ENCODE data around the gene HSD11B1. TPM values are rescaled to one million over a fixed set of nuclear protein-coding genes. Genes with fewer than 3 reads are reported as not detected.

Gene HSD11B1
- total RNA-seq, 2 experiments from 2014 or later = 22.4 to 23.9 TPM

DNA sequence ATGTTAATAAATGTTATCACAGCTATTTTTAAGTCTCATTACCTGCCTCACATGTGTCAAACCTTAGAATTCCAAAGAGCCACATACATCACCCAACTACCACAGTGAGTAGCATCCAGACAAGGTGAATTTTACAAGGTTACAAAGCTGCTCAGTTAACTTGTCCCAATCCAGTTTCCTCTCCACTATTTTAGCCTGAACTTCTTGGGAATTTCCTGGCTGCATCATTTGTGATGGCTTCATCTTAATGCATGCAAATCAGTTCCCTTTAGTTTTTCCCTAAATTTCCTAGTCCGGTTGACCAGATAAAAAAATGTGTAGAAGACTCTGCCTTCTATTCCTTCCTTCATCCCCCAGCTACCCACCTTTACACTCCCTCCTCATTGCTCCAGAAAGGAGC, 50.6 kb downstream of the HSD11B1 start:
- H3K4me3 Mint-ChIP-seq = peak overlapping the region; percentile 94
- DNase-seq = no peak
- H3K27me3 Mint-ChIP-seq = no peaks in the 10 kb centered on the region
- H3K9me3 Mint-ChIP-seq = no peaks in the 10 kb centered on the region
- peak overlapping the region; percentile 99 for H3K27ac Mint-ChIP-seq
- ChIA-PET CTCF (interaction anchor here (1.0 to 10.2 kb wide), 7 partner anchors 13 to 552 kb away, joined by 3 to 98 read pairs (median 4); partner anchors contain the start of gene C1orf74), POLR2A (interaction anchor here (0.6 to 10.2 kb wide), 11 partner anchors 9 to 186 kb away, joined by 3 to 184 read pairs (median 6); partner anchors contain the start of gene UTP25)
- intact Hi-C loops (cut with micrococcal nuclease) = no loop called here
- peaks cover 76% of the 10 kb centered on the region for H3K4me1 Mint-ChIP-seq (ENCODE audit: low read depth)
- peaks cover 42% of the 10 kb centered on the region for H3K36me3 Mint-ChIP-seq

GRCh38 chr1:209755926-209756614, 51.4 kb downstream of the HSD11B1 start, which contains the start of gene TRAF3IP3:
TRAF3IP3 (plus strand) TSS chr1:209756053; CDS start chr1:209760040, 3,987 bp downstream.
- H3K4me1 Mint-ChIP-seq (ENCODE audit: low read depth) = peaks cover 77% of the 10 kb centered on the region
- CTCF ChIA-PET = interaction anchor here (0.6 to 10.2 kb wide), 13 partner anchors 8 to 553 kb away, joined by 3 to 98 read pairs (median 4); partner anchors contain the start of gene C1orf74
- POLR2A ChIA-PET = interaction anchor here (0.6 to 10.2 kb wide), 13 partner anchors 8 to 187 kb away, joined by 3 to 184 read pairs (median 6); partner anchors contain the start of genes C1orf74 and UTP25
- H3K9me3 Mint-ChIP-seq = no peaks in the 10 kb centered on the region
- intact Hi-C loops (cut with micrococcal nuclease) = loop anchor here (1.0 to 2.0 kb wide), 3 partner anchors 12 to 585 kb away; partner anchors contain the start of gene C1orf74
- H3K4me3 Mint-ChIP-seq = peak within 1 kb of the TSS; percentile 94
- H3K27me3 Mint-ChIP-seq = no peaks in the 10 kb centered on the region
- H3K36me3 Mint-ChIP-seq = peaks cover 49% of the 10 kb centered on the region
- H3K27ac Mint-ChIP-seq = peak within 1 kb of the TSS; percentile 99
- peak; percentile 90 for DNase-seq

GRCh38 chr1:209756615-209757445, 52.2 kb downstream of the HSD11B1 start:
- Mint-ChIP-seq H3K9me3 (no peaks in the 10 kb centered on the region), H3K4me3 (peak overlapping the region; percentile 94), H3K4me1 (ENCODE audit: low read depth) (peaks cover 77% of the 10 kb centered on the region), H3K27me3 (no peaks in the 10 kb centered on the region), H3K27ac (peak overlapping the region; percentile 99), H3K36me3 (peaks cover 56% of the 10 kb centered on the region)
- intact Hi-C loops (cut with micrococcal nuclease) = loop anchor here (1.0 to 2.0 kb wide), 3 partner anchors 11 to 584 kb away; partner anchors contain the start of gene C1orf74
- ChIA-PET CTCF (interaction anchor here (0.6 to 10.2 kb wide), 10 partner anchors 8 to 171 kb away, joined by 3 to 98 read pairs (median 4); no protein-coding TSS in a partner anchor), POLR2A (interaction anchor here (0.6 to 10.2 kb wide), 13 partner anchors 9 to 187 kb away, joined by 3 to 184 read pairs (median 6); partner anchors contain the start of genes C1orf74, HSD11B1 and UTP25)
- DNase-seq = peak; percentile 60

DNA sequence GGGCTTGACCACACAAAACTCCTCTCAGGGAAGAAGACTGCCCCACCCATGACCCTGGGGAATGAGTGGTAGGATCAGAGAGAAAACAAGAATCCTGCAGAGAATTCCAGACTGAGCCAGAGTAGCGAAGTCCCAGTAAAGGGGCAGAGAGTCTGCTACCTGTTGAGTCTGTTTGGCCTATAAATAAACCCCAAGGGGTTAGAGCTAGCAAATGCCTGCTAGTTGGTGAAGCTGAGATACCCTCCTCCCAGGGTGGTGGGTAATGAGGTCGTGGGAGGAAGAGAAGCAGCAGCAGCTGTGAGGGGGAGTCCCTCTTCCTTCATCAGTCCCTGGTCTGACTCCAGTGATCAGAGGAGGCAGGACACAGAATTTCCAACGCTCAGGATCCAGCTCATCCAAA, 53.8 kb downstream of the HSD11B1 start:
- H3K4me3 Mint-ChIP-seq = peak overlapping the region; percentile 94
- intact Hi-C loops (cut with micrococcal nuclease) = no loop called here
- DNase-seq = peak; percentile 38
- H3K4me1 Mint-ChIP-seq (ENCODE audit: low read depth) = peaks cover 77% of the 10 kb centered on the region
- POLR2A ChIA-PET = interaction anchor here (0.6 to 10.2 kb wide), 6 partner anchors 9 to 82 kb away, joined by 3 to 184 read pairs (median 4); no protein-coding TSS in a partner anchor
- H3K36me3 Mint-ChIP-seq = peaks cover 72% of the 10 kb centered on the region
- no peaks in the 10 kb centered on the region for H3K27me3 Mint-ChIP-seq
- CTCF ChIA-PET = interaction anchor here (3.8 to 10.2 kb wide), 2 partner anchors 9 to 10 kb away, joined by 26 to 98 read pairs; no protein-coding TSS in a partner anchor
- H3K27ac Mint-ChIP-seq = peak overlapping the region; percentile 99
- H3K9me3 Mint-ChIP-seq = no peaks in the 10 kb centered on the region

DNA sequence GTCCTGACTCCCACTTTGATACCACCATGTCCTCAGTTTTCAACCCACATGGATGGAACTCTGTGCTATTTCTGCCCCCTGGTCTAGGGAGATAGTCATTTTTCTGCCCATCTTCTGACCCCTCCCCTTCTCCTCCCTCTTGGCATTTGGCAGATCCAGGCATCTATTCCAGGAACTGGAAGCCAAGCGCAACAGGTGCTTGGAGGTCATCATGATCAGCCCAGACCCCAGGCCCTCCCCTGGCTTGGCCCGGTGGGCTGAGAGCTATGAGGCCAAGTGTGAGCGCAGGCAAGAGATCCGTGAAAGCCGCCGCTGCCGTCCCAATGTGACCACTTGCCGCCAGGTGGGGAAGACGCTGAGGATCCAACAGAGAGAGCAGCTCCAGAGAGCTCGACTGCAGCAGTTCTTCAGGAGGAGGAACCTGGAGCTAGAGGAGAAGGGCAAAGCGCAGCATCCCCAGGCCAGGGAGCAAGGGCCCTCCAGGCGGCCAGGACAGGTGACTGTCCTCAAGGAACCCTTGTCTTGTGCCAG, 55.2 kb downstream of the HSD11B1 start:
- ChIA-PET CTCF (interaction anchor here (0.9 to 10.2 kb wide), 5 partner anchors 8 to 67 kb away, joined by 3 to 98 read pairs (median 4); no protein-coding TSS in a partner anchor), POLR2A (interaction anchor here (1.3 to 10.2 kb wide), 3 partner anchors 8 to 14 kb away, joined by 4 to 184 read pairs (median 33); no protein-coding TSS in a partner anchor)
- no peaks in the 10 kb centered on the region for H3K27me3 Mint-ChIP-seq
- no peaks in the 10 kb centered on the region for H3K9me3 Mint-ChIP-seq
- H3K4me3 Mint-ChIP-seq = peak overlapping the region; percentile 94
- peaks cover 74% of the 10 kb centered on the region for H3K4me1 Mint-ChIP-seq (ENCODE audit: low read depth)
- peak overlapping the region; percentile 99 for H3K27ac Mint-ChIP-seq
- intact Hi-C loops (cut with micrococcal nuclease) = no loop called here
- H3K36me3 Mint-ChIP-seq = peaks cover 82% of the 10 kb centered on the region
- no peak for DNase-seq

DNA sequence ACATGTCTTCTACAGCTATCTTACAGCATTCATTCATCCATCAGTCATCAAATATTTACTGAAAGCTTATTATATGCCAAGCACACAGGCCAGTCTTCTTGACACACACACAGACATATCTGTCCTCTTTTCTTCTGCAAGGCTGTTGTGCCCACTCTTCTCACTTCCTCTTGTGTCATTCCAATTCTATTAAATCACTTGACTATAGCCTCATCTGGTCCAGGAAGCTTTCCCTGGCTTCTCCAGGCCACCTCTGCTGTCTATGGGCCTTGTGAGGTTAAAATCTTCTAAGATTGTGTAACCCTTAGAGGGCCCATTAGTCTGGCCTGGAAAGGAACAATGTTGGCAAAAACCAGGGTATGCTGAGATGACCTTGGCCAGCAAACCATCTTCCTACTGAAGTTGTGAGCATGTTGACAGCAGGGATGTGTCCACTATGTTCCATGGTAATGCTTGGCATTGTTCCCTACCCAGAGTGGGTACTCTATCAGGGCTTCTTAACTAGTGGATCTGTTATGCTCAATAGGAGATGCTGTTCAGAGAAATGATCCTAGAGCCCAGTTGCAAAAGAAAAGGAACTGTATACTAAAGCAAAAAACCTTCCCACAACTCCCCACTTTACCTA, 56.5 kb downstream of the HSD11B1 start:
- Mint-ChIP-seq H3K27me3 (no peaks in the 10 kb centered on the region), H3K4me1 (ENCODE audit: low read depth) (peaks cover 65% of the 10 kb centered on the region), H3K36me3 (peaks cover 90% of the 10 kb centered on the region), H3K27ac (peak overlapping the region; percentile 76), H3K9me3 (no peaks in the 10 kb centered on the region), H3K4me3 (peak overlapping the region; percentile 45)
- DNase-seq = no peak
- intact Hi-C loops (cut with micrococcal nuclease) = no loop called here
- POLR2A ChIA-PET = interaction anchor here (1.0 to 1.3 kb wide), 3 partner anchors 10 to 50 kb away, joined by 3 to 4 read pairs (median 4); no protein-coding TSS in a partner anchor
- CTCF ChIA-PET = interaction anchor here (1.1 to 10.2 kb wide), 4 partner anchors 7 to 63 kb away, joined by 3 to 98 read pairs (median 6); no protein-coding TSS in a partner anchor

DNA sequence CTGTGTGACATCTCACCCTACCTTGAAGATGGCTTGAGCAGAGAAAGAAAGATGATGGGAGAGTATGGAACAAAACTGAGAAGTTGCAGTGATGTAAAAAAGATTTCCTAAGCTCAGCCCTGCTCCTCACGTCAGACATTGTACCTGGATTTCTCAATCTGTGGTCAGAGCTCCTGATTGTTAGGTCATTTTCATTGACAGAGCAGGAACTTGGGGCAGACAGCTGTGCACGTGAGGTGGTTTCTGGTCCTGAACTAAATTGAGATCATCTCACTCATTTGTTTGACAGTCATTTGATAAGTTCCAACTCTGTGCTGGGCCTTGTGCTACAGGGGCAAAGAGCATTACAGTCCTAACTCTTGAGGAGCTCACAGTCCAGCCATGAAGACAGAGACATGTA, 61.4 kb downstream of the HSD11B1 start:
- peaks cover 76% of the 10 kb centered on the region for H3K36me3 Mint-ChIP-seq
- peak; percentile 66 for DNase-seq
- H3K9me3 Mint-ChIP-seq = no peaks in the 10 kb centered on the region
- intact Hi-C loops (cut with micrococcal nuclease) = loop anchor here (5.0 kb wide), 1 partner anchor 566 kb away; no protein-coding TSS in a partner anchor
- peak overlapping the region; percentile 79 for H3K27ac Mint-ChIP-seq
- H3K4me1 Mint-ChIP-seq (ENCODE audit: low read depth) = peaks cover 33% of the 10 kb centered on the region
- POLR2A ChIA-PET = interaction anchor here (0.7 to 6.1 kb wide), 5 partner anchors 9 to 60 kb away, joined by 3 to 184 read pairs (median 25); partner anchors contain the start of genes C1orf74 and TRAF3IP3
- peak overlapping the region; percentile 17 for H3K4me3 Mint-ChIP-seq
- CTCF ChIA-PET = interaction anchor here (0.9 to 5.7 kb wide), 6 partner anchors 10 to 197 kb away, joined by 3 to 98 read pairs (median 18); partner anchors contain the start of gene TRAF3IP3
- no peaks in the 10 kb centered on the region for H3K27me3 Mint-ChIP-seq

GRCh38 chr1:209767096-209767495, 62.5 kb downstream of the HSD11B1 start:
- peaks cover 23% of the 10 kb centered on the region for H3K4me1 Mint-ChIP-seq (ENCODE audit: low read depth)
- no peaks in the 10 kb centered on the region for H3K27me3 Mint-ChIP-seq
- H3K9me3 Mint-ChIP-seq = no peaks in the 10 kb centered on the region
- intact Hi-C loops (cut with micrococcal nuclease) = loop anchor here (5.0 kb wide), 1 partner anchor 565 kb away; no protein-coding TSS in a partner anchor
- CTCF ChIA-PET = interaction anchor here (0.6 to 5.7 kb wide), 7 partner anchors 11 to 1005 kb away, joined by 3 to 98 read pairs (median 4); partner anchors contain the start of gene TRAF3IP3
- H3K27ac Mint-ChIP-seq = peak overlapping the region; percentile 79
- no peak for DNase-seq
- peaks cover 66% of the 10 kb centered on the region for H3K36me3 Mint-ChIP-seq
- POLR2A ChIA-PET = interaction anchor here (0.9 to 6.1 kb wide), 6 partner anchors 12 to 61 kb away, joined by 3 to 184 read pairs (median 15); partner anchors contain the start of genes C1orf74, TRAF3IP3 and UTP25
- peak overlapping the region; percentile 40 for H3K4me3 Mint-ChIP-seq

DNA sequence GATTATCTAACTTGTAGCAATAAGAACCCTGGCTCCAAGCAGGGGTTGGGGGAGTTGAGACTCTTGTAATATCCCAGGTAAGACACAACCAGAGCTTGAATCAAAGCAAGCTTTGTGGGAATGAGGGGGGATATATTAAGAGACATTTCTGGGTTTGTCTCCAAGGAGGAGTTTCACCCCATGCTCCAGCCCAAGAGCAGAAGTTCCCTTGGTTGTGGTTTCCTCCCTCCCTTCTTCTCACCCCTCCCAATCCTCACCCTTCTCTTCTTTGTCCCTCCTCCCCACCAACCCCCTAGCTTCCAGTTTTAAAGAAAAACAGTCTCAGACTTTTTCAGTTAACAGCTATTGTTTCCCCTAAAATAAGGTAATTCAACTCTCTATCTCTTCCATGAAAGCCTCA, 63.1 kb downstream of the HSD11B1 start:
- intact Hi-C loops (cut with micrococcal nuclease) = loop anchor here (1.0 to 5.0 kb wide), 7 partner anchors 11 to 565 kb away; partner anchors contain the start of genes C1orf74, TRAF3IP3 and UTP25
- CTCF ChIA-PET = interaction anchor here (1.0 to 5.7 kb wide), 10 partner anchors 12 to 198 kb away, joined by 3 to 98 read pairs (median 4); partner anchors contain the start of genes TRAF3IP3 and UTP25
- Mint-ChIP-seq H3K27ac (peak overlapping the region; percentile 69), H3K27me3 (no peaks in the 10 kb centered on the region), H3K36me3 (peaks cover 61% of the 10 kb centered on the region), H3K4me3 (no peak overlapping the region), H3K4me1 (ENCODE audit: low read depth) (peaks cover 17% of the 10 kb centered on the region), H3K9me3 (no peaks in the 10 kb centered on the region)
- DNase-seq = no peak
- POLR2A ChIA-PET = interaction anchor here (0.9 to 6.1 kb wide), 10 partner anchors 12 to 115 kb away, joined by 3 to 184 read pairs (median 5); partner anchors contain the start of genes C1orf74, LAMB3, TRAF3IP3 and UTP25

DNA sequence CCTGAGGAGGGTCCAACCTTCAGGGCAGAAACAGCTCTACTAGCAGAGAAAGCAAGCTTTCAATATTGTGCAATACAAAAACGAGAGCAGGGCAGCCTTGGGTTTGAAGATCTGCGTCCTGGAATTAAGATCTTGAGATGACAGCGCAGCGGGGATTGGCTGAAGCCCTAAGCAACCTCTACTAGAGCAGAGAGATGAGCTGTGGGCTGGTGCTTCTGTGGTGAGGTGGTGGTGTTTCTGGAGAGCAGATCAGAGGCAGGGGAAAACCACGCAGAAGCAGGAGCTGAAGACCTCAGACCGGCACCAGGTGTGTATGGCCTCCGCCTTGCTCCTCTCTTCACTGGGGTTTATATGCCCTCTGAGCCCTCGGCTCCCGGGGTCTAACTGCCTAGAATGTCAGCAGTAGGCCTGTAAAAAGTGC, 63.7 kb downstream of the HSD11B1 start:
- DNase-seq = peak; percentile 95
- no peaks in the 10 kb centered on the region for H3K27me3 Mint-ChIP-seq
- CTCF ChIA-PET = interaction anchor here (1.0 to 5.7 kb wide), 11 partner anchors 13 to 199 kb away, joined by 3 to 98 read pairs (median 4); partner anchors contain the start of genes TRAF3IP3 and UTP25
- intact Hi-C loops (cut with micrococcal nuclease) = loop anchor here (1.0 to 5.0 kb wide), 7 partner anchors 12 to 564 kb away; partner anchors contain the start of genes C1orf74, TRAF3IP3 and UTP25
- POLR2A ChIA-PET = interaction anchor here (0.7 to 6.1 kb wide), 10 partner anchors 12 to 573 kb away, joined by 3 to 184 read pairs (median 5); partner anchors contain the start of genes C1orf74, LAMB3 and TRAF3IP3
- H3K9me3 Mint-ChIP-seq = no peaks in the 10 kb centered on the region
- H3K4me3 Mint-ChIP-seq = no peak overlapping the region
- H3K27ac Mint-ChIP-seq = no peak overlapping the region
- H3K4me1 Mint-ChIP-seq (ENCODE audit: low read depth) = peaks cover 10% of the 10 kb centered on the region
- H3K36me3 Mint-ChIP-seq = peaks cover 61% of the 10 kb centered on the region
